ENCODE results near the gene ADGRG1.

GRCh38 chr16:57703416-57704010, 75.1 kb downstream of the ADGRG1 start:
- TF ChIP-seq CTCF (IDR thresholded peaks at IDR 0.05; ENCODE audit: borderline replicate concordance, extremely low read depth, low read length, poor library complexity, severe bottlenecking): no peak
- TF ChIP-seq EZH2 (IDR thresholded peaks at IDR 0.05; ENCODE audit: borderline replicate concordance, low read depth, low read length, severe bottlenecking): no peak

Measured in DND-41 (cell line).